ENCODE results near the gene DDR2. TPM values are rescaled to one million over a fixed set of nuclear protein-coding genes. Genes with fewer than 3 reads are reported as not detected.

The DDR2 gene
- total RNA-seq, 1 experiment from 2014 or later, result 0.52 TPM

DNA sequence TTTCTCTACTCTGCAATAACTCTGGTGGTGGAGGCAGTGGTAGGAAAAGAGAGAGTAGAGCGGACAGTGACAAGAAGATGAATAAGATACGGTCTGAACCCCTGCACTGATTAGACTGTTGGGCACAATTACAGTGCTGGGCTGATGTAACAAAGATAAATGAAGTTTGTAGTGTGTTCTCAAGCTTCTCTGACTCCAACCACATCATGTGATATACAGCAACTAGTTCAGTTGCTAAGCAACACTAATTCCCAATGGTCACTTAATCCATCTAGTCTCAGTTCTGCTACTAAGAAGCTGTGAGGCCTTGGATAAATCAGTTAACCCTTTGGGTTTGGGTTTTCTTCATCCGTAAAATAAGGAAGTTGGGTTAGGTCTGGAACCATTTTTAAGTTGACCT lies 17.3 kb downstream of the DDR2 start:
- no peak overlapping the region for H2BK120ac ChIP-seq (ENCODE audit: low read depth, low read length, poor library complexity, severe bottlenecking)
- no peak overlapping the region for H2AFZ ChIP-seq (ENCODE audit: low read length)
- H3K79me1 ChIP-seq (ENCODE audit: insufficient read depth, low read depth, low read length, poor library complexity, severe bottlenecking), result no peaks in the 10 kb centered on the region
- TF ChIP-seq, protein P1, sequence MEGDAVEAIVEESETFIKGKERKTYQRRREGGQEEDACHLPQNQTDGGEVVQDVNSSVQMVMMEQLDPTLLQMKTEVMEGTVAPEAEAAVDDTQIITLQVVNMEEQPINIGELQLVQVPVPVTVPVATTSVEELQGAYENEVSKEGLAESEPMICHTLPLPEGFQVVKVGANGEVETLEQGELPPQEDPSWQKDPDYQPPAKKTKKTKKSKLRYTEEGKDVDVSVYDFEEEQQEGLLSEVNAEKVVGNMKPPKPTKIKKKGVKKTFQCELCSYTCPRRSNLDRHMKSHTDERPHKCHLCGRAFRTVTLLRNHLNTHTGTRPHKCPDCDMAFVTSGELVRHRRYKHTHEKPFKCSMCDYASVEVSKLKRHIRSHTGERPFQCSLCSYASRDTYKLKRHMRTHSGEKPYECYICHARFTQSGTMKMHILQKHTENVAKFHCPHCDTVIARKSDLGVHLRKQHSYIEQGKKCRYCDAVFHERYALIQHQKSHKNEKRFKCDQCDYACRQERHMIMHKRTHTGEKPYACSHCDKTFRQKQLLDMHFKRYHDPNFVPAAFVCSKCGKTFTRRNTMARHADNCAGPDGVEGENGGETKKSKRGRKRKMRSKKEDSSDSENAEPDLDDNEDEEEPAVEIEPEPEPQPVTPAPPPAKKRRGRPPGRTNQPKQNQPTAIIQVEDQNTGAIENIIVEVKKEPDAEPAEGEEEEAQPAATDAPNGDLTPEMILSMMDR (conservative IDR thresholded peaks at IDR 0.05), result no peak
- no peaks in the 10 kb centered on the region for H4K20me1 ChIP-seq (ENCODE audit: control insufficient read depth, insufficient read depth, insufficient read length)
- no peak overlapping the region for H3K56ac ChIP-seq (ENCODE audit: insufficient read length, low read depth, low read length)
- H3K27ac Mint-ChIP-seq, result no peak overlapping the region
- H3K27me3 ChIP-seq (ENCODE audit: insufficient read depth, low read length), result no peaks in the 10 kb centered on the region
- H3K18ac ChIP-seq (ENCODE audit: insufficient read length, low read depth, low read length), result no peak overlapping the region
- H3T11ph ChIP-seq (ENCODE audit: low read length), result no peak overlapping the region
- no peak overlapping the region for H2BK20ac ChIP-seq (ENCODE audit: low read depth, low read length, poor library complexity, severe bottlenecking)
- no peak overlapping the region for H3K9ac ChIP-seq (ENCODE audit: extremely low read depth, insufficient read length, low read length)
- H3K4me3 Mint-ChIP-seq, result no peak overlapping the region
- H3K23me2 ChIP-seq (ENCODE audit: insufficient read length, low read depth, low read length, poor library complexity, severe bottlenecking), result no peaks in the 10 kb centered on the region
- H4K91ac ChIP-seq (ENCODE audit: insufficient read length, low read depth, low read length), result no peak overlapping the region
- no peak overlapping the region for H3K23ac ChIP-seq (ENCODE audit: insufficient read length, low read depth, low read length)
- H3K9me3 Mint-ChIP-seq, result no peaks in the 10 kb centered on the region
- no peak overlapping the region for H3K14ac ChIP-seq (ENCODE audit: insufficient read depth, low read length)
- H3K4ac ChIP-seq (ENCODE audit: low read depth, low read length), result no peak overlapping the region
- no peak overlapping the region for H2AK5ac ChIP-seq (ENCODE audit: insufficient read length, low read length)
- H4K8ac ChIP-seq (replicated peaks; ENCODE audit: insufficient read length, low read depth, low read length), result no peak overlapping the region
- H3K4me1 ChIP-seq (ENCODE audit: insufficient read depth, low read length), result no peaks in the 10 kb centered on the region
- H3K4me2 ChIP-seq (ENCODE audit: insufficient read depth, insufficient read length, low read length), result no peak overlapping the region
- H2BK15ac ChIP-seq (ENCODE audit: low read depth, low read length), result no peak overlapping the region
- peaks cover 3 to 4% of the 10 kb centered on the region in 2 experiments; a peak in 1 of 4 replicates for H3K4me1 Mint-ChIP-seq
- no CpG with 5 or more reads among the region's 3 CpGs for WGBS (ENCODE audit: extremely low coverage, insufficient read length, low lambda C conversion rate)
- H2BK5ac ChIP-seq (ENCODE audit: insufficient read length, low read length), result no peak overlapping the region
- no peaks in the 10 kb centered on the region for H3K9me3 ChIP-seq (ENCODE audit: control insufficient read depth, low read depth, low read length)
- no peaks in the 10 kb centered on the region for H3K36me3 Mint-ChIP-seq (ENCODE audit: insufficient read depth in 1 of 3, low read depth in 3 of 3)
- H3K79me2 ChIP-seq (ENCODE audit: insufficient read depth, low read length), result no peaks in the 10 kb centered on the region
- no peak overlapping the region for H4K5ac ChIP-seq (ENCODE audit: insufficient read length, low read depth, low read length)
- no peak for DNase-seq
- H3K27me3 Mint-ChIP-seq (ENCODE audit: low read depth), result no peaks in the 10 kb centered on the region; the same call in 1 of the 2 replicates
- no peak overlapping the region for H3K27ac ChIP-seq (ENCODE audit: insufficient read length, low read depth, low read length)
- no peak overlapping the region for H2BK12ac ChIP-seq (ENCODE audit: insufficient read length, low read depth, low read length)
